Medulla oblongata (tissue), 1 donor: Measurements from ENCODE around the gene POU4F1.

Experiments used
- DNase-seq: peaks from one replicate; pipeline ENCODE4 v3.0.0-alpha.2; 2015; ENCODE audit errors: extremely low spot score

Gene POU4F1

DNA sequence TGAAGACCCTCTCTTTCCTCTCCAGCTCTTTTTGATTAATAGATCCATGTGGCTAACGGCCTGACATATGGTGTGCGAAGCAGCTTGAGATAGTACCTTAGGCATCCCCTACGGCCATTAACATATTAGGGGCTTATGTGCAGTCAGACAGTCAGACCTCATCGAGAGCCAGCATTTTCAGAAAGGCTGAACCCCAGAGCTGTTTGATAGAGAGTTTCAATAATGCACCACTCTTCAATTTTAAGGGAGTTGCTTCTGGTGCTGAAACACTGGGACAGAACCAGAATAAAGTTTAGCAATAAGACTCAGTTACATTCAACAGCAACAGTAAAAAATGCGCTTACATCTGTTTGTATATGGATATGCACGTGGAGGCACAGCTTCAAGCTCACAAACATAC is 10.8 kb downstream of the POU4F1 start:
- no peak for DNase-seq

GRCh38 chr13:78589206-78589605 is 14.1 kb downstream of the POU4F1 start:
- no peak for DNase-seq

GRCh38 chr13:78587395-78587794 is 16.0 kb downstream of the POU4F1 start:
- no peak for DNase-seq

DNA sequence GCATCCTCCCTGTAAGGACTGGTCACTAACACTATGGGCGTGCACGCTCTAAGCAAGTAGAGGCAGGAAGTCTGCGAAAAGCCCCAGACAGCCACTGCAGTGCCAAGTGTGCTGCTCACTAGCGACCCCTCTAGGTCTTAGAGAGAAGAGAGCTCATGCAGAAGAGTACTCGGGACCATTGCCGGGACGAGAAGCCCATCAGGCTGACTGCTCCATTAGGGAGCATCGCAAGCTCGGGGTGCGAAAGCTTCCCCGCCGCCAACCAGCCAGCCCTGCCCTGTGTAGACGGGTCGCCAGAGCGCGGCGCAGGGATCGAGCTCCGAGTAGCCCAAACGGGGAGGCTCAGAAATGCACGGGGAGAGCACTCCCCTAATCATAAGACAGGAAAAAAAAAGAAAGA is 16.6 kb downstream of the POU4F1 start:
- no peak for DNase-seq

GRCh38 chr13:78576261-78576660 is 27.1 kb downstream of the POU4F1 start:
- no peak for DNase-seq

- DNase-seq: no peak
Observed at GRCh38 chr13:78572459-78572858, 30.9 kb downstream of the POU4F1 start.

- no peak for DNase-seq
Observed at GRCh38 chr13:78569029-78569428, 34.3 kb downstream of the POU4F1 start.

DNA sequence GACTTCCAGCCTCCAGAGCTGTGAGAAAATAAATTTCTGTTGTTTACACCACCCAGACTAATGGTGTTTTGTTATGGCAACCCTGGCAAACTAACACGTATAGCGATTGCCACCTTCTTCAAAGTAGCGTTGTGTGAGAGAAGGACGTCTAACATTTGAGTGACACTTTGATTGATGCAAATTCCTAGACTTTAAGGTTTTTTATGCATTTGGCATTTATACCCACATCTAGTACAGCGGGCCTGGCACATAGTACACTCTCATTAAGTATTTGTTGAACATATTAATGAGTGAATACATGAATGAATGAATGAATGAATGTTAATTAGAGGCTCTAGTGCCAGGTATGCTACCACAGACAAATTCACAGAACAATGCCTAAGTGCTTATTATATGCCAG is 36.7 kb downstream of the POU4F1 start:
- DNase-seq: no peak

GRCh38 chr13:78562237-78562889 is 41.0 kb downstream of the POU4F1 start:
- DNase-seq: no peak
